Middle frontal gyrus (tissue), 1 donor: ENCODE measurements around the gene MACIR.
A peak's percentile ranks its signal among the peaks of the same experiment; 100 is the strongest.
"Not testable (repeated sequence)": the region's sequence is repeated elsewhere in the genome, so short reads cannot be mapped to it uniquely, and the experiment has no call there.

Experiments used
- DNase-seq: peaks from one replicate; pipeline ENCODE4 v3.0.0-alpha.2; 2015; ENCODE audit warnings: low spot score; ENCODE audit errors: extremely low spot score

The MACIR gene, protein sequence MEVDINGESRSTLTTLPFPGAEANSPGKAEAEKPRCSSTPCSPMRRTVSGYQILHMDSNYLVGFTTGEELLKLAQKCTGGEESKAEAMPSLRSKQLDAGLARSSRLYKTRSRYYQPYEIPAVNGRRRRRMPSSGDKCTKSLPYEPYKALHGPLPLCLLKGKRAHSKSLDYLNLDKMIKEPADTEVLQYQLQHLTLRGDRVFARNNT

DNA sequence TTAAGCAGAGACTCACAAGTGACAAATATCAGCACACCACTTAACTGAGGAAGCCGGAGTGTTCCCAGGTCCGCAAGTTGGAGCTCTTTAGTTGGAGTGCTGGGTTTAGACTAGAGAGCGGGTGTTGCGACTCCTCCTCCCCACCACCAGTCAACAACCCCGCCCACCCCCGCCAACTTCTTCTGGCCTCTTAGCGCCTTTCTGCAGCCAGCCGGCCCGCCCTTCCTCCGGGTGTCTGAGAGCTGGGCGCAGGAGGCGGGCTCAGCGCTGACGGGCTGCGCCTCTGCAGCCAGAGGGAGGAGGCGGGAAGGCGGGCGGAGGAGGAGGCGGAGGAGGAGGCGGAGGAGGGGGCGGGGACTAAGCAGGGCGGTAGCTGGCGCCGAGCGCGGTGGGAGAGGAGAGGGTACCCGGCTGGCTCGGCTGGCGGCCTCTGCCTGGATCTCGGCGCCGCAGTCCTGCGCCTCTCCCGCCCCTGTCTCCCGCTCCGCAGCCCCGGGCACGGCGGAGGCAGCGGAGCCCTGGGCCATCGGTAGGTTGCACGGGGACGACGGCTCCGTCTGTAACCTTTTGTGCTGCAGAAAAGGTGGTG, at the start of gene MACIR:
TSS of gene MACIR (plus strand) at position 396 of the 589 bp plus-strand sequence. CDS start 17,157 bp downstream, outside the sequence.
- peak; percentile 79 for DNase-seq

DNA sequence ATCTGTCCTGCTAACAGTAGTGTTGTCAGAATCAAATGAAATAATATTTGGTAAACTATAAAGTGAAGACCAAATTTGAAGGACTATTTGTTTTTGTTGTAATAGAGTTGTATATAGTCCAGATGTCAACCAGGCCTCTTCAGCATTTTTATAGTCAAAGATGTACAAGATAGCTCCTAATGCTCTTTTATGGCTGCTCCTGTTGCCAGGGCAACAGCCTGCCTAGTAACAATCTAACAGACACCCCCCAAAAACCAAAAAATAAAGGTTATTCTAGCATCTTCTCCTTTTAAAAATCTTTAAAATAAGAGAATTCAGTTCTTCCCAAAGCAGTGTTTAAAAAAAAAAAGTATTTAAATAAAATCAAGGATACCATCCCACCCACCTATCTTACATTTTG, 49.5 kb upstream of the MACIR start:
- no peak for DNase-seq

DNA sequence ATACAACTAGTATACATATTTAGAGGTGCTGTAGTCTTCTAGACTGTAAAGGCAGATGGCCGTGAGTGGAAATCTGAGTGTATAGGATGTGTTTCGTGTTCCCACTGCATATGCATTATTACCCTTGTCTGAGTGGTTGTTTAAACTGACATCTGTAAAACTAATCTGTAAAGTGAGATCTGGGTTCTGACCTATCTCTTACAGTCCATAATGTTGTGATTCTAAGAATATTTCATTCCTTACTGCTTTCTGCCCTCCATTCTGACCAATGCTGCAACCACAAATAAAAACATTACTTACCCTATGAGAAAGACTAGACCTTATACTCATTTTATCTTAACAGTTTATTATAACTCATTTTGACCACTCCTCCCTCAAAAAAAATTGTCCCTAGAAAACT, 47.6 kb upstream of the MACIR start:
- no peak for DNase-seq

DNA sequence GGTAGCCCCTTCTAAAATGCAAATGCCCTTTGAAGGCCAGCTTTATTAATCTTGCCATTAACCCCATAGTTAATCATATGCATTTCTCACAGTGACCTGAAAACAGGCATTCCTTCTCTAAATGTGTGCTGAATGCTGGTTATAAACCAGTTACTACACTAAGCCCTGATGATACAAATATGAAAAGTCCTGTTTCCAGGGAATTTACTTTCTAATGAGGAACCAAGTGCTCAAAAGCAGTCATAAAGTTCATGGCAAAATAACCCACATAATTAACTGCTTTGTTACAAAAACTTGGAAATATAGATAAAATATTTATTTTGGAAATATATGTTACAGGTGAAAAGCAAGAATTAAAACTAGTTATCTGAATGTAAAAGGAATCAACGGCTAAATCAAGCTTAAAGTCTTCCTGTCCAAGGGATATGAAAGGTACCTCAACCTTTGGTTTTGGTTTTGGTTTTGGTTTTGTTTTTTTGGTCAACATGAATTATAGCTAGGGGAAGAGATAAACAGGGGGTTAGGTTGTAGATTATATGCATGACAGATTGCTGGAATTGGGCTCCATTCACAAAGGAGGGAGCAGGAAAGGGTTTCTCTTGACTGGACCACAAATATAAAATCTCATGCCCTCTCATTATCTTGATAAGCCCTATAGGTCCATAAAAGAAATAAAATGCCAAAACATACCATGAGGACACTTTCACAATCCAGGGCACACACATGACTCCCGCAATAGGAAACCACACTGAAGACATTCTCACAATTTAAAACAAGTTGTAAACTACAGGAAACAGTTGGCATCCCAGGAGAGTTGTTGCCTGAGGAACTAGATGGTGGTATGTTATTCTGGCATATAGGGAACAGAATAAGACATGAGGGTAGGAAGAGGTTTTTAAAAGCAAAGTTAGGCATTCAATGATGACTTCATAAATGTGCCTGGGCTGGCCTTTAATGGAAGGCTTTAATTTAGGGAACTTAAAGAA, 46.7 kb upstream of the MACIR start:
- DNase-seq: no peak

DNA sequence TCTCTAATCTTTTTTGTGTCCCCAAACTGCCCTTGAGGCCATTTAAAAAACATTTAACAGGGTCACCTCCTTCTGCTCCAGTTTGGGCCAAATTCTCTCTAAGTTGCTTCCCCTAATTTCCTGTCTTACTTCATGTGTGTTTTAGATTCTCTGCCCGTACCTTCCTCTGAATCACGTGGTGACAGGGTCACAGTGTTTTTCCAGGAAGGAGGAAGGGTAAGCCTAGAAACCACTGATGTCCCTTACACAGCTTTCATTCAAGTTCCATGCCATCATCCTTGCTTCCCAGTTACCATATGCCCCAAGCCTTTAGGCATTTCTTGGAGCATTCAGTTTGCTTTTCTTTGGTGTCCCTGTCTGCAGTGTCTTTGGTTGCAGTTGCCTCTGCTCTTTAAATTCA, 42.4 kb upstream of the MACIR start:
- no peak for DNase-seq

DNA sequence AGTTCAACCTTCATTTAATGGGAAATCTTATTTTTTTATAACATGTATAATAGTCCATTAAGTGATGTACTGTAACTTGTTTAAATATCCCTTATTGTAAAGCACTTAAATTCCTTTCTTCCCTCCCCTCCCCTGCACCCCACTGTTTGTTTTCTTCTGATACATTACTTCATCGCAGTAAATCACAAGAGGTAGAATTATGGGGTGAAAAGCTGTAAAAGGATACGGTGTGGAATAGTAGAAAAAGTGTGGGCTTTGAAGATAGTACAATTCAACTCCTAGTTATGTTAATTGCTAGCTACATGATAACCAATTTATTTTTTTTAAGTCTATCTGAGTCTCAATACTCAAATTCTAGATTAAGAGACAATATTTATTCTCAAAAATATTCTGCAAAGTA, 41.9 kb upstream of the MACIR start:
- DNase-seq: no peak

DNA sequence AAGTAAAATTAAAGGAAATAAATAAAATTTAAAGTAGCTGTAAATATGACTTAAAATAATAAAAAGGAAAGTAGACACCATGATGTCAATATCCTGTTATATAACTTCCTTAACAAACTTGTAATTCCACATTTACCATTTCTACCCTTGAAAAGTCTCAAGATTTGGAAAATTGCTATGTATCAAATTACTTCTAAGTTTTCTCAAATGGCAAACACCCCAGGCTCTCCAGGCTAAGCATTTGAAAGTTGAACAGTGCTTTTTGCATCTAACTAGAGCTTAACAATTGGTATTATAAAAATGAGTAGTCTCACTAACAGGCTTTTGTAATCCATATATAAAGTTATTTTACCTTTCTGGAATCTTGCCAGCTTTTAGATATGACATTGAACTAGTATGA, 41.5 kb upstream of the MACIR start:
- no peak for DNase-seq

DNA sequence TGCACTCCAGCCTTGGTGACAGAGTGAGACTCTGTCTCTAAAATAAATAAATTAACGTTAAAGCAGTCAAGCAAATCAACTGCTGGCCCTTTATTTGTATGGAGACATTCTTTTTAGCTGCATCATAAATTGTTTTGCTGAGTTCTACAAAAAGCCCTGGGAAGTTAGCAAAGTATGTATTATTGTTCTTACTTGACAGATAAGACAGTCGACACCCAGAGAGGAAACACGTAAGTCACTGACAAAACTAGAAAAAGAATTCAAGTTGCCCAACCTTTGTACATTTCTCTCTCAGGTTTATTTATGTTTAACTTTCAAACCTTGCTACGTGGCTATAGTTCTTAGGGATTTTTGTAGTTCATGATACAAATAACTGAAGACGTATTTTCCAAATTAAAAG, 40.4 kb upstream of the MACIR start:
- DNase-seq: no peak

DNA sequence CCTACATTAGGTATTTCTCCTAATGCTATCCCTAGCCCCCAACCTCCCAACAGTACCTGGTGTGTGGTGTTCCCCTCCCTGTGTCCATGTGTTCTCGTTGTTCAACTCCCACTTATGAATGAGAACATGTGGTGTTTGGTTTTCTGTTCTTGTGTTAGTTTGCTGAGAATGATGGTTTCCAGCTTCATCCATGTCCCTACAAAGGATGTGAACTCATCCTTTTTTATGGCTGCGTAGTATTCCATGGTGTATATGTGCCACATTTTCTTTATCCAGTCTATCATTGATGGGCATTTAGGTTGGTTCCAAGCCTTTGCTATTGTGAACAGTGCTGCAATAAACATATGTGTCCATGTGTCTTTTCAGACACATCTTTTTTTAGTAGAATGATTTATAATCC, 39.5 kb upstream of the MACIR start:
- not testable (repeated sequence) for DNase-seq

DNA sequence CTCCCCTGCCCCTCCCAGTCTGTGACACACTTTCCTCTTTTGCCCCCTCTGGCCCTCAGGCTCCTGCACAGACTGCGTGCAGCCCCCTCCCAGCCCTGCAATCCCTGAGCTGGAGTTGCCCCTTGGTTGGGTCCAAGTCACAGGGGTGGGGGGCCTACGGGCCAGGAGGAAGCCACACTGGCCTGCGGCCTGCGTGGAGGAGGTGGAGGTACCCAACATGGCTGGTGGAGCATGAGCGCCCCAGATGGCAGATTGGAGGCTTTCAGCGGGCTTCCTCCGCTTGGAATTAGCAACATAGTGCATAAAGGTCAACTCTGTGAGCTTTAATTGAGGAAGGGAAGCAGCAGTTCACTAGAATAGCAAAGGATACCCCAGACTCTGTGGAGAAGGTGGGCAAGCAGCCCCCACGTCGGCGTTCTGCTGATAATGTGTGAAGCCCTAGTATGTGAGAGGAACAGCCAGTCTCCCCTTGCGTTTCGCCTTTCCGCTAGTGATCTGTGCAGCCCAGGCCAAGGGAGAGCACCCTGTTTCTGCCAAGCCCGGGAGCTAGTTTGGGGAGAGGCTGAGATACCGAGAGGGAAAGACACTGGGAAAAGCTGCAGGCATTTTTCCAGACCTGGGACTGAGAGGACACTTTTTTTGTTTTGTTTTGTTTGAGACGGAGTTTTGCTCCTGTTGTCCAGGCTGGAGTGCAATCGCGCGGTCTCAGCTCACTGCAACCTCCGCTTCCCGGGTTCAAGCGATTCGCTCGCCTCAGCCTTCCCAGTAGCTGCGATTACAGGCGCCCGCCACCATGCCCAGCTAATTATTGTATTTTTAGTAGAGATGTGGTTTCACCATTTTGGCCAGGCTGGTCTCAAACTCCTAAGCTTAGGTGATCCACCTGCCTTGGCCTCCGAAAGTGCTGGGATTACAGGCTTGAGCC, 35.3 kb upstream of the MACIR start:
- no peak for DNase-seq

DNA sequence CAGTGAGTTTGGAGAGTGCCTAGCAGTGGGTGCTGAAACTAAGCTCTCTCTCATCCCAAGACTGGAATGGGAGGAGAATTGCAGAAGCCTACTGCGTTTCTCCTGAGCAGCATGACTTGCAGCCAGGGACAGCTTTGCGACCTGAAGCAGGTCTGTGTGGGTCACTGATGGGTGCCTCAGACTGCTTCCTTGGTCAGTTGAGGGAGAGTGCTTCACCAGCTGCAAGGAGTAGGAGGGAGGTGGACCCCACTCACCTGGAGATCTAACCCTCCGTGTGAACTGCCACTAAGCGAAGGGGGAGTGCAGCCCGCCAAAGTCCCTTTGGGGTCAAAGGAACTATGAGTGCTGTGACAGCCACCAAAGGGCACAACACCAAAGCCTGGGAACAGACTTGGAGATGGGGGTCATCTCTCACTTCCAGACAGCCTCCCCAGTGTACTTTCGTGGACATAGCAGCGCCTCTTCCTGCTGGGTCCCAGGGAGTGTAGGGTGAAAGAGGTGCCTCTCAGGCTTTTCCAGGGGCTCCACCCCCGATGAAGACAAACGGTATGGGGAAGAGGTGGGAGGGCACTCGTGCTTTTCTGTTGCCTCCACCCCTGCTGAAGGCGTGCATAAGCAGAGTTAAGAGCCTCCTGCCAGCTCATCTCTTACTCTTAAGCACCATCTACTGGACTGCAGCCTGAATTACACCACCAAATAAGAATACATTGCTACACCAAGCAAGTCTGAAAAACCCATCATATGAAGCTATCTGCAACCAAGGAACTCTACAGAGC, 34.3 kb upstream of the MACIR start:
- no peak for DNase-seq

DNA sequence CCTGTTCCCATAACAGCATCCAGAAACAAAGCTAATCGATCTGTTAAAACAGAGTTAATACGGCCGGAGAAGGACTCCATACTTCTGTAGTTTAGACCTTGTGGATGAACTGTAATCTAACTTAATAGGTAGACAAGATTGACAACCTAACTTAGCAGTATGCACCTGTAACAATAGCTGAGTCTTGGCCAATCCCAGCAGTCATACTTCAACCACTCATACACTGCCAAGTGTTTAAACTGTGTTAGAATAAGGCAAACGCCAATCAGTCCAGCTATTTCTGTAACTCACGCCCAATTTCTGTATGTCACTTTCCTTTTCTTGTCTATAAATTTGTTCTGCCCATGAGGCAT, 33.7 kb upstream of the MACIR start:
- no peak for DNase-seq

DNA sequence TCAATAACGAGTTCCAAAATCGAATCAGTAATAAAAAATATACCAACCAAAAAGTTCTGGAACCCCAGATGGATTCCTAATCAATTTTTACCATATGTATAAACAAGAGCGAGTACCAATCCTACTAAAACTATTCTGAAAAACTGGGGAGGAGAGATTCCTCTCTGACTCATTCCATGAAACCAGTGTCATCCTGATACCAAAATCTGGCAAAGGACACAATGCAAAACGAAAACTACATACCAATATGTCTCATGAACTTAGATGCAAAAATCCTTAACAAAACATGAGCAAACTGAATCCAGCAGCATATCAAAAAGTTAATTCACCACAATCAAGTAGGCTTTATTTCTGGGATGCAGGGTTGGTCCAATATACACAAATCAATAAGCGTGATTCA, 30.5 kb upstream of the MACIR start:
- no peak for DNase-seq

DNA sequence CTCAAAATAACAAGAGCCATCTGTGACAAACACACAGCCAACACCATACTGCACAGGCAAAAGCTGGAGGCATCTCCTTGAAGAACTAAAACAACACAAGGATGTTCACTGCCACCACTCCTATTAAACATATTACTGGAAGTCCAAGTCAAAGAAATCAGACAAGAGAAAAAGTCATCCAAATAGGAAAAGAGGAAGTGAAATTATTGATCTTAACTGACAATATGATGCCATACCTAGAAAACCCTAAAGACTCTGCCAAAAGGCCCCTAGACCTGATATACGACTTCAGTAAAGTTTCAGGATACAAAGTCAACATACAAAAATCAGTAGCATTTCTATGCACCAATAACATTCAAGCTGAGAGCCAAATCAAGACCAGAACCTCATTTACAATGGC, 30.0 kb upstream of the MACIR start:
- DNase-seq: no peak

DNA sequence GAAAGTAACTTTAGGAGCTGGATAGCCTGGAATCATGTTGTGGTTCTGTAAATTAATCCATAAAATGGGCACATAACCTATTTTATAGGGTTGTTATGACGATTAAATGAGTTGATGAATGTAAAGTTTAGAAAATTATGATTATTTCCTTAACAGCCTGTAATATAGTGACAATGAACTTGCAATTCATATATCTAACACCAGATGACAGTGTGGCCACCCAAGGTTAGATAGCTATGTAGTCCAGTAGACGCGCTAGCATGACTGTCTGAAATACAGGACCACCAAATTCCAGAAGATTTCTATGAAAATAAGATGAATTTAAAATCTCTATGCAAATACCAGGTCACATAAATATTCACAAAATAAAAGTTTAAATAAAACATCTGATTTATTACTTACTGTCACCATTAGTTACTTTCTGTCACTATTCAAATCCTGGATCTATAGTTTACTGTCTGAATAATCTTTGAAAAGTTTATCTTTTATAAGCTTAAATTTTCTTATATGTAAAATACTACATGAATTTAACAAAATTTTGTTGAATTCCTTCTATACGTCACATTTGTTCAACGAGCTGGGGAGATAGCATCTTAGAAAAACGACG, 26.1 kb upstream of the MACIR start:
- DNase-seq: no peak

DNA sequence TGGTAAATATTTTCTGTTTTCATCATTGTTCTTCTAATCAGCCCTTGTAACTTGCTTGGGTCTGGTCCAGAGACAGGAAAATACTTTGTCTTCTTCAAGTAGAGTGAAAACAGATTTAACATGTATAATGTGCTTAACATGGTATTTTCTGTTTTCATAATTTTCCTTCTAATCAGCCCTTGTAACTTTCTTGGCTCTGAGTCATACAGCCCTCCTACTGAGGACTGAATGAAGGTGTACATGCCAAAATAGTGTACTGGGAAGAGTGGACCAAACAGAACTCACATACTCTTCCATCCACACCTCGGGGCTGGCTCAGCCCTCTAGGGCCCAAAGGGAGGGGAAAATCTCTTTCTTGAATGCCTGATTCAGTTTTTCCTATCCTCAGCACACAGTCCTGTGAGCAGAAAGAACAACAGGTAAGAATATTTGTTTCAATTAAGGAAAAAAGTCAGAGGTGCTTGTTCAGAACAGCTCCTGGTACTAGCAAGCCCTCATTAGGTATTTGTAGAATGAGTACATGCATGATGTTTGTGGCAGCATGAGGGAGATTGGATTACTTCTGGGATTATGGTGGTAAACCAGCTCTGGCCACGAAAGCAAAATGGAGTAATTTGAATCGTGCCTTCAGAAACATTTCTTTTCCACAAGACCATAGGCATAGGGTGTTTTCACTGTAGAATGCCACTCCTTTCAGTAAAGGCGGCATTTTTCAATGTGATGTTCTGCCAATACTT, 24.2 kb upstream of the MACIR start:
- DNase-seq: no peak

DNA sequence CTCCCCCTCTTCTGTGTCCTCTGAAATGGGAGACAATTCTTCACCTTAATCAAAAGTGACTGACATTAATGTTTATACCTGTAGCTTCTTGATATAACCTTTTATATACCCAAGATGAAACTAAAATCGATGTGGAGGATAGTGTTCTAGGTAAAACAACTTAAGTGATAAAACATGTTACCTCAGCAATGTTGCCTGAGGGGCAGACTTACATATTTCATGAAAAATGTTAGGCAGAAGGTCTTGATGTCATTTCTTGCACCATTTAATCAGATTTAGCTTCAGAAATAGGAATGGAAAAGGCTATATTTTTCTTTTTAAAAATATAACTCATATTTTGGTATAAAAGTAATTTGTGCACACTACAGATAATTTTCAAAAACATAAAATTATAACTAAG, 22.7 kb upstream of the MACIR start:
- DNase-seq: no peak

DNA sequence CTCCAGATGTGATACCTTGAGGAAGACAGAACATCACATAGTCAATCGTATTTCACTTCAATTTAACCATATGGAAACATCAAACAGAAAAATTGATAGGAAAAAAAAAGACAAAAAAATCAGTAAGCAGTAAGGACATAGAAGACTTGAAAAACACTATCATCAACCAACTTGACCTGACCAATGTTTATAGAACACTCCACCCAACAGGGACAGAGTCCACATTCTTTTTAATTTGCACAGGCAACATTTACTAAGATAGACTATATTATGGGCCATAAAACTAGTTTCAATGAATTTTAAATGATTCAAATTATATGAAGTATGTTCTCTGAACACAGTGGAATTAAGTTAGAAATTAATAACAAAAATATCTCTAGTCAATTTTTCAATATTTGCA, 20.8 kb upstream of the MACIR start:
- no peak for DNase-seq

DNA sequence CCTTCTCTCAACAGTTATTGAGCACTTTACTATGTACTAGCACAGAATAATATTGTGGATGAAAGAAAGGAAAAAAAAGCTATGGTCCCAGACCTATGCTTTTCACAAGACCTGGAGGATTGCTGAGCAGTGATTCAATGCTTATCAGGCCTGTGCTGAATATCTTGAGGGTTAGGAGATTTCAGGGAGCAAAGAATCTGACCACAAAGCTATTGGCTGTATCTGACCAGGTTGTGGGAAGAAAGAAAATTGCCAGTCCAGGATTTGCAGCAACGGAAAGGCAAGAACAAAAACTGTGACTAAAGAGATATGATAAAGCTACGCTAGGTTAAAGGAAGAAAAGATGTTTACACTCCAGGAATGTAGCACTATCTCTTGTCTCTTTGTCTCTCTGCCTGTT, 14.9 kb upstream of the MACIR start:
- DNase-seq: no peak

DNA sequence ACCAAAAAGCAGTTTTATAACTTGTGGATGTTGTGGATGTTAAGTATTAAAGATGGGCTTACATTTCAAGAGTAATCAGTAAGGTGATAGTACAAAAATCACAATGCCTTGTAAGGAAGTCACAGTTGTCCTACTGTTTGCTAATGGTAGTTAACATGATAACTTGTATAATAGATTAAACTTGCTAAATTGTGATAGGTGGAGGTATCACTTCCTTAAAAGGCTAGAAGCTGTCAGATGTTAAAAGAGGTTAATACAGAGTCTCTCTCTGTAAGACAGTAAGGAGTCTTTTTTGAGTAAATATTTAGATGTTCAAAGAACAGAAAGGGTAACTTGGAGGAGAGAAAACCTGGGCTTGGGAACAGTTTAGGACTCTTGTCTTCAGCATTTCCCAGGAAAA, 14.2 kb upstream of the MACIR start:
- DNase-seq: no peak
